ENCODE data around the gene SVOPL.

The SVOPL gene

DNA sequence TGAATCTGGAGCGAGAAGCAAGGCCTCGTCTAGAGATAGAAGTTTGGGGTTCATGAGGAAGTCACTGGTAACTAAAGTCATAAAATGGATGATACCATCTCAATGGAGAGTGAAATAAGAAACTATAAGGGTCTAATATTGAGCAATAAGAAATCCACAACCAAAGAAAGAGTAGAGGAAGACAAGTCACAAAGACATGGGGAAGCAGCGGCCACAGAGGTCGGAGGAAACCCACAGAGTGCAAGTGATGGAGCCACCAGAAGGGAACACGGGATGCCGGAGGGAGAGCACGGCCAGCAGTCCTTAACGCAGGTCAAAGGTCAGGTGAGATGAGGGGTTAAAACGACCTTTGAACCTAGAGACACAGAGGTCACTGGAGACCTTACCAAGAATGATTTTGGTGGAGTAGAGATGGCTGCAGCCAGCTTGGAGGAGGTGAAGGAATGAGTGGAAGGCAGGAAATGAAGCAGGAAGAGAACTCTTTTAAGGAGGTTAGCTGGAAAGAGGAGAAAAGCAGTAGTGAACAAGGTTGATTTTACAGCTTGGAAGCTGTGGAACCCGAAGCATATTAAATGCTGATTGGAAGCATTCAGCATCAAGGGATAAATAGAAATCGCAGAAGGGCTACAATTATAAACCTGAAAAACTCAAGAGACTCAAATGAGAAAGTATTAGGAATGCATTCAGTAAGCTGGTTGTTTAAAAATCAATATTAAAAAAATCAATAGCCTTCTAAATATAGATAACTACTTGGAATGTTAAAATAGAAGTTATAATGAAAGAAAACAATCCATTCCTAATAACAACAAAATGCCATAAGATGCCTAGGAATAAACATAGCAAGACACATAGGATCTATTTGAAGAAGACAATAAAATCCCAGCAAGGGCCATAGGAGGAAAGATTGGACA lies 93.7 kb downstream of the SVOPL start:
- DNase-seq (ENCODE audit: low read depth) = no peak

DNA sequence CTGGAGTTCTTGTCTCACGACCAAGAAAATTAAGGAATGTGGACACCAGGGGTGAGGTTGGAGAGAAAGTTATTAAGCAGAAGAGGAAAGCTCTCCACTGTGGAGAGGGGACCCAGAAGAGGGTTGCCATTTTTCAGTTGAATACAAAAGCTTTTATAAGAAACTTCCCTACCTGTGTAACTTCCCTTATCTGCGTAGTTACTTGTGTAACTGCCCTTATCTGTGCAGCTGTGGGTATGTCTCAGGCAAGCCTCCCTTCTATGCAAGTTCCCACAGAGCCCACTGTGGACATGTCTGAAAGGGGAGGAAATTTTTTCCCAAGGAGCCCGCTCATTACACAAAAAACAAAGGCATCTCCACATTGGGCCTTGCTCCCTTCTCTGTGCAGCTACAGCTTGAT lies 94.9 kb downstream of the SVOPL start:
- no peak for DNase-seq (ENCODE audit: low read depth)

DNA sequence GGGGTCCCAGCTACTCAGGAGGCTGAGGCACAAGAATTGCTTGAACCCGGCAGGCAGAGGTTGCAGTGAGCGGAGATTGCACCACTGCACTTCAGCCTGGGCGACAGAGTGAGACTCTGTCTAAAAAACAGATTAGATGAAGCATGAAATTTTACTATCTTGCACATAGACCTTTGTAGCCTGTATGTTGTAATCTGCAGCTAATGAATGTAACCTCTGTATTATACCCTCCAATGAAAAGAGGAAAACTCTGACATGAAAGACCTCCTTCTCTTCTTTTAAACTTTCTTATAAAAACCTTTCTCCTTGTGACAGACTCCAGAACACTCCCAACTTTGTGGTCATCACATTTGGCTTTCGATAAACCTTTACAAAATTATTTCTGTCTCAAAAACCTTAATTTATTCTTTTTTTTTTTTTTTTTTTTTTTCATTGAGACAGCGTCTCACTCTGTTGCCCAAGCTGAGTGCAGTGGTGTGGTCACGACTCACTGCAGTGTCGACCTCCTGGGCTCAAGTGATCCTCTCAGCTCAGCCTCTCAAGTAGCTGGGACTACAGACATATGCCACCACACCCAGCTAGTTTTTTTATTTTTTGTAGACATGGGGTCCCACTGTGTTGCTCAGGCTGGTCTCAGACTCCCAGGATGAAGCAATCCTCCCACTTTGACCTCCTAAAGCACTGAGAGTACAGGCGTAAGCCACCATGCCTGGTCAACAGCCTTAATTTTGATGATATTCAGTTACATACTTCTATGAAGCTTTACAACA lies 97.4 kb downstream of the SVOPL start:
- DNase-seq (ENCODE audit: low read depth) = no peak

DNA sequence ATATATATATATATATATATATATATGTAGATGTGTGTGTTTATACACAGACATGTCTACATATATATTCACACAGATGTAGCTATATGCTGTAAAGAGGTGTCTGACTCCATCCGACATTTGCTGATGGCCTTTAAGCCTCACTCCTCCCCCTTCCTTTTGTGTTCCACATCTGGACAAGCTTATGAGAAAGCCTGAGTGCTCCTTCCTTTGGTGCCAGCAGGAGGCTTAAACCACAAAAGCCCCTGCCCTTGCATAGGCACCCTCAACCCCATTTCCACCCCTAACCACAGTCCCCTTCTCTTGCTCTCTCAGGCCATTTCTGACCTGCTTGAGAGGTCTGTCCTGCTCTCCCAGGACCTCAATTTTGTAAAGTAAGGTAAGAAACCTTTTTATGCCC lies 98.7 kb downstream of the SVOPL start:
- no peak for DNase-seq (ENCODE audit: low read depth)

DNA sequence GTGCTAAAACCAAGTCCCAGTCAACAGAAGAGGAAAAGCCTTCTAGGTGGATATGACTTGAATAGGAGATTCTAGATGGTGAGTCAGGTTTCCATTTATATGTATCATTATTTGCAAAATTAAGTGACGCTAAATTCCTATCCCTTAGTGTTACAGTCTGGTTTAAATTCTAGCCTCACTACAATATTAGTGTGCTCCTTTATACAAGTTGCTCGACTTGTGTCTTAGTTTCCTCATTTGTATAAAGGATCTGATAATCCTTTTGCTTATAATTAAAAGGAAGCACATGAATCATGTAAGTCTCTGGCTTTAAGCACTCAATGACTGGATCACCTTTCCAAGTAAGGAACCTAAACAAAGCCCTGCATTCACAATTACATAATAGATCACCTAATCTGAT lies 105.7 kb downstream of the SVOPL start:
- DNase-seq (ENCODE audit: low read depth) = no peak

DNA sequence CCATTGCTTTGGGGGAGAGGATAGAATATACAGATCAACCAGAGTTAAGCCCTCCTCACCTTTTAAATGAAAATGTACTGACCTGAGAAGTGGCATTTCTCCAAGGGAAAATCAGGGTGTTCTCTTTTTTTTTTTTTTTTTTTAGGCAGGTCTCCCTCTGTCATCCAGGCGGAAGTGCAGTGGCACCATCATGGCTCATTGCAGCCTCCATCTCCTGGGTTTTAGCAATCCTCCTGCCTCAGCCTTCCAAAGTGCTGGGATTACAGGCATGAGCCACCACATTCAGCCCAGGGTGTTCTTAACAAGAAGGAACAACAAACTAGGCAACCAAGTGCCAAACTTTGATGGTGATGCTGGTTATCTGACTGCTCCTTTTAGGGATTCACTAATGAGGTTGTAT lies 111.0 kb downstream of the SVOPL start:
- DNase-seq (ENCODE audit: low read depth) = no peak

DNA sequence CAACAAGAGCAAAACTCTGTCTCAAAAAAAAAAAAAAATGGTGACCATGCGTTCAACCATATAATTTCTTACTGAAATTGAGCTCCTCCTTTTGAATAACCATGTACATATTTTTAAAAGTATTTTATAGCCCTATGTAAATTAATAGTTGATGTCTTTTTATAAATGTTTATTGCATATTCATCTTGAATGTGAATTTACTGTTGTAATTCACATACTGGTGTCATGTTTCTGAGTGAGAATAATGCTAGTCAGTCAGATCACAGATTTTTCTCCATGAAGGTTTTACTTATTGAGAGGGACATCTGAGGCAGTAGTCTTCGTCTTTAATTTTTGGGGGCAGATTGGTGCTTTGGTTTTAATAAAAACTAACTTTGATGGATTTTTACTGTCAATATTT lies 112.2 kb downstream of the SVOPL start:
- DNase-seq (ENCODE audit: low read depth) = no peak

DNA sequence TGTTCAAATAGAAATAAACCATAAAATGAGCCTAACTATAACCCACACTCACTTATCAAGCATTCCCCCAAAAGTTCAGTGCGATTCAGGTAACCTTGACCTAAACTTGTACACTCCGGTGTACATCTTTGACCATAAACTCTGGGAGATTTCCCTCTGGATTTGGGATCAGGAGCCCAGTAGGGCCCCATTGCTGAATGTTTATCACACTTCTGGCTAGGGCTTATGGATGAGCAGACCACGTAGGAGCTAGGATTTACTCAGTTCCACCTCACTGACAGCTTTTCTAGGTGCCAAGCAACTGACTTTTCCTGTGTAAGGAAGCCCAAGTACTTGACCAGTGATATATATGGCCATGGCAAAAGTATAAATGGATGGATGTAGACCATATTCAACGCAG lies 113.7 kb downstream of the SVOPL start:
- DNase-seq (ENCODE audit: low read depth) = no peak

DNA sequence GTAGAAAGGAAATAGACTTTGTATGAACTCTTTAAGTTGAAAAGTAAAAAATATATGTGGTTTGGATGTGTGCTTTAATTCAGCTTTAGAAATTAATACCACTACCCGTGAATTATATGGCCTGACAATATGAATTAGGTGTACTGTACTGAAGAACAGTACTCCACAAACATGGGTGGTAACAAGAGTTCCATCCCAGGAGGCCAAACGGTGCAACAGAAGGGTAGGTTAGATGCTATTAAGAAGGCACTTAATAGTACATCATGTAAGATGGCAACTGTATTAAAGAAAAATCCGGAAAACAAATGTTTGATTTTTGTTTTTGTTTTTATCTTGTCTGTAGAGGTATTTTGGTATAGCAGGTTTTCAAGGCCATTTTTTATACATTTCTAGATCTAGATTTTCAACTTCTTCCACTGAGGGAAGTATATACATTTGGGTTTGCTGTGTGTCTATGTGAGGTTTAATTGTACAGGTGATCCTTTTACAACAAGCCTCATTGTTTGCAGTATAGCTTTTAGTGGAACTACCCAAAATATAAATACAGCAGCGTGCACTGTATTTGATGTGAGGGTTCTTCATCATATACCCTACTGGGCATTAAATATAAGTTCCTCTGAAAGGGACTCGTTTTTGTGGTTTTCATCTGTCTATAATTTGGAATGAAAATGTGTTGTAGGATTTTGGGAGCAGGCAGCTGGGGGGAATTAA lies 115.7 kb downstream of the SVOPL start:
- DNase-seq (ENCODE audit: low read depth) = no peak

DNA sequence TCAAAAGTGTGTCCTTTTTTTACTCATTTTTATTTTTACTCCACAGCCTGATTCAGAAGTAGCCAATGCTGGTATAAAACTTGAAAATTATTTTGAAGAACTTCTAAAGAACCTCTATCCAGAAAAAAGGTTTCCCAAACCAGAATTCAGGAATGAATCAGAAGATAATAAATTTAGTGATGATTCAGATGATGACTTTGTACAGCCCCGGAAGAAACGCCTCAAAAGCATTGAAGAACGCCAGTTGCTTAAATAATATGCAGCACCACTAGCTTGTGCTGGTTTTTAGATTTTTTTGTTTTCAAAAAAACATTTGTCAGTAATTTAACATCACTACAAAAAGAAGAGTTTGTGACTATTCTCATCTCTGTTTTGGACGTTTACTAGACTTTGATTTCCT lies 116.5 kb downstream of the SVOPL start:
- no peak for DNase-seq (ENCODE audit: low read depth)

DNA sequence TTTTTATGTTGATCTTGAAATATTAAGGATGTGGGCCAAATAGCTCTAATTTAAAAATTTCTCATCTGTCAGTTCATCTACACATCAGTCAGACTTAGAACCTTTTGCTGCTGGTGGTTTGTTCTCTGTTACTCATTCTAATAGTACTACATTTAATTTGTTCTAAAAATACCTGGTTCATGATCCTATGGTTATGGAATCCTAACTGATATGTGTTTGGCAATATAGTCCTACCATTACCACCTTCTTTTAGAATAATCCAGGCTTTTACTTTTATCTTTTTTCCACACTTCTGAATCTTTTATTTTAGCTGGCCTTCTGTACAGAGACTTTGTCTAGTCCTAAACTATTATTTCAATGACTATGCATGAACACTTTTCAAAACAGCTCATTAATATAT lies 116.9 kb downstream of the SVOPL start:
- no peak for DNase-seq (ENCODE audit: low read depth)

DNA sequence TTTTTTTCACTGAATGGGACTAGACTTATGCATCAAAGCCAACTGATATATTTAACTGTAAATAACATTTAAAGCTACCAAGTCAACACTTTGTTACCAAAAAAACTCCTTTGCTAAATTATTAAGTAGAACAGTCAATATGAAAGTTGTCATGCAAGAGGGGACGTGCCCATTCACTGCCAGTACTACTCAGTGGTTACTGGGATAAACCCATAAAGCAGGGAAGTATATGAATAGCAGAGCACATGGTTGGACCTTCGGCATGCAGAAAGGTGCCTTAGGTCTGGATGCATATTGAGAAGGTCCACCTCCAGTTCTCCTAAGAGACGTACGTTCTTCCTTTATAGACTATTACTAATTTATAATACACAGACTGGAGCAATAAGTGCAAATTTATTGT lies 120.1 kb downstream of the SVOPL start:
- DNase-seq (ENCODE audit: low read depth) = no peak

DNA sequence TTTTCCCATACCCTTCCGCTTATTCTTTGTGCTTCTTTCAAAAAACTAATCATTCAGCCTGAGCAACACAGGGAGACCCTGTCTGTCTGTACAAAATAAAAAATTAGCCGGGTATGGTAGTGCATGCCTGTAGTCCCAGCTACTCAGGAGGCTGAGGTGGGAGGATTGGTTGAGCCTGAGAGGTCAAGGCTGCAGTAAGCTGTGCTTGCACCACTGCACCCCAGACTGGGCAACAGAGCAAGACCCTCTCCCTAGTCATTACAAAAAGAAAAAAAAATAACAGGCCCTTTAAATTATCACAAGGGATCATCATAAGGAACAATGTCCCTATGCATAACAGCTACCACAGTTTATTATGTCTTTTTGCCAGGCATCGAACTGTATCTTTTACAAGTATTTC lies 121.5 kb downstream of the SVOPL start:
- DNase-seq (ENCODE audit: low read depth) = no peak

DNA sequence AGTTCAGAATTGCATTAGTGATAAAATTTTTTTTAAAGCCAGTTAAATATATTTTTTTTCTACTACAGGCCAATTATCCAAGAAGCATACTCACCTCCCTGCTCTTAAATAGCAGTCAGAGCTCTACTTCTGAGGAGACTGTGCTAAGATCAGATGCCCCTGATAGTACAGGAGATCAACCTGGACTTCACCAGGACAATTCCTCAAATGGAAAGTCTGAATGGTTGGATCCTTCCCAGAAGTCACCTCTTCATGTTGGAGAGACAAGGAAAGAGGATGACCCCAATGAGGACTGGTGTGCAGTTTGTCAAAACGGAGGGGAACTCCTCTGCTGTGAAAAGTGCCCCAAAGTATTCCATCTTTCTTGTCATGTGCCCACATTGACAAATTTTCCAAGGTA lies 122.0 kb downstream of the SVOPL start:
- DNase-seq (ENCODE audit: low read depth) = no peak

DNA sequence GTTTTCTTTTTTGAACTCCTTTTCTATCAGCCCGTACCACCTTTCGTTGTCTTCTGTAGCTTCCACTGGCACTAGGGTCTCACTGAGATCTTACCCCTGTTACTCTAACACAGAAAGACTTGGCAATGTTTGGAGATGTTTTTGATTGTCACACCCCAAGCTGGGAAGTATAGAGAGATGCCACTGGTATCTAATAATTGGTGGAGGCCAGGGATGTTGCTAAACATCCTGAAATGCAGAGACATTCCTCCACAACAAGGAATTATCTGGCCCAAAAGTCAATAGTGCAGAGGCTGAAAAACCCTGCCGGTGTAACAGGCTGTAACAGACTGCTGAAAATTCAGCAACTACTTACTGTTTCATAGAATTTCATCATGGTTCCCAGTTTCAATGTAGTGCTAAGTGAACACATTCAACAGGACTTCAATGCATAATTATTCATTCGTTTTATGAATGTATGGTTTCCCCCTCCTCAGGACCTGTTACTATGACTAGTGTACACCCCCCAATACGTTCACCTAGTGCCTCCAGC lies 125.2 kb downstream of the SVOPL start:
- DNase-seq (ENCODE audit: low read depth) = no peak

DNA sequence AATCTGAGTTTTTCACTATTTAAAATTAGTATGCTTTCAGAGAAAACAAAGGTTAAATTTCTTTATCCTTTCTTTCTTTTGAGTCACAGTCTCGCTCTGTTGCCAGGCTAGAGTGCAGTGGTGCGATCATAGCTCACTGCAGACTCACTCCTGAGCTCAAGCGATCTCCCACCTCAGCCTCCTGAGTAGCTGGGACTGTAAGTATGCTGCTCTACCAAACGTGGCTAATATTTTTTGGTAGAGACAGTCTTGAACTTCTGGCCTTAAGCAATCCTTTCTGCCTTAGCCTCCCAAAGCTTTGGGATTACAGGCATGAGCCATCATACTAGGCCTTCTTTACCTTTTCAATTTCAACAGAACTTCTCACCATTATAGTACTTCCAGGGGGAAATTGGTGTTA lies 127.4 kb downstream of the SVOPL start:
- no peak for DNase-seq (ENCODE audit: low read depth)

DNA sequence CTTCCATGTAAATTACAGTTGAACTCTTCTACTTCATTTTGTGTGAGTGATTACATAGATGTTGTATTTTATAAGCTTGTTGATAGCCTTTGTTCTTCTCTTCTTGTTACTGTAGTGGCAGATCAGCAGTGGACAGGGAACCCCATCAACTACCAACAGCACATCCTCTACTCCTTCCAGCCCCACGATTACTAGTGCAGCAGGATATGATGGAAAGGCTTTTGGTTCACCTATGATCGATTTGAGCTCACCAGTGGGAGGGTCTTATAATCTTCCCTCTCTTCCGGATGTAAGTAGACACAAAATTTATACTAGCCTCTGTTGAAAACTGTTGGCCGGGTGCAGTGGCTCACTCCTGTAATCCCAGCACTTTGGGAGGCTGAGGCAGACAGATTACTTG lies 130.4 kb downstream of the SVOPL start:
- DNase-seq (ENCODE audit: low read depth) = no peak

DNA sequence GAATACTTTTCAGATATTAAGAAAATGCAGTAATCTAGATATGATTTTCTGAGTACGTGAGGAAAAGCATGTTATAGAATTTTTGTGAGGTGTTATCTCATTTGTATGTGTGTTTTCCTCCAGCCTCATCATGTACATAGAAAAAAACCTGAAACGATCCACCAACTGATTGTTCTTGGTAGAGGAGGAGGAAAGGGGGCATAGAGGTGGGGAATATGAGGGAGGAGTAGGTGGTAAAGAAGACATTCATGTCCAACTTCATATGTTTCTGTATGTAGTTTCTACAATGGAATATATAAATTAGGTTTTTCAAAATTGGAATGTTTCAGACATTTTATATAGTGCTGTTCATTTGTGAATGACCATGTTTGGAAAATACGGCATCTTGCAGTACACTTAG lies 131.7 kb downstream of the SVOPL start:
- DNase-seq (ENCODE audit: low read depth) = no peak

DNA sequence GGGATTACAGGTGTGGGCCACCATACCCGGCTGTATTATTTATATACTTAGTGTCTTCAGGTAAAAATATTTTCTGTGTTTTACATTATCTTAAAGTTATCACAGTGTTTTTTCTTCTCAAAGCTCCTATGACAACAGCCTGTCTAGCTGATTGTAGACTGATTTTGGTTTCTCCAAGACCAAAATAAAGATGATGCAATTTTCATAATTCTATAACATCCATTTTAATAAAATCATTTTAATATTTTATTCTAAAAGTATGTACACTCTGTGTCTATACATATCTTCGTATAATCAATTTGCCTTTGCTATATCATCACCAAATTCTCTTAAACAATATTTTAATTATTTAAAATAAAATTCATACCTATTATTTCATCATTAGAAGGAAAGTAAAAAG lies 132.5 kb downstream of the SVOPL start:
- DNase-seq (ENCODE audit: low read depth) = no peak

DNA sequence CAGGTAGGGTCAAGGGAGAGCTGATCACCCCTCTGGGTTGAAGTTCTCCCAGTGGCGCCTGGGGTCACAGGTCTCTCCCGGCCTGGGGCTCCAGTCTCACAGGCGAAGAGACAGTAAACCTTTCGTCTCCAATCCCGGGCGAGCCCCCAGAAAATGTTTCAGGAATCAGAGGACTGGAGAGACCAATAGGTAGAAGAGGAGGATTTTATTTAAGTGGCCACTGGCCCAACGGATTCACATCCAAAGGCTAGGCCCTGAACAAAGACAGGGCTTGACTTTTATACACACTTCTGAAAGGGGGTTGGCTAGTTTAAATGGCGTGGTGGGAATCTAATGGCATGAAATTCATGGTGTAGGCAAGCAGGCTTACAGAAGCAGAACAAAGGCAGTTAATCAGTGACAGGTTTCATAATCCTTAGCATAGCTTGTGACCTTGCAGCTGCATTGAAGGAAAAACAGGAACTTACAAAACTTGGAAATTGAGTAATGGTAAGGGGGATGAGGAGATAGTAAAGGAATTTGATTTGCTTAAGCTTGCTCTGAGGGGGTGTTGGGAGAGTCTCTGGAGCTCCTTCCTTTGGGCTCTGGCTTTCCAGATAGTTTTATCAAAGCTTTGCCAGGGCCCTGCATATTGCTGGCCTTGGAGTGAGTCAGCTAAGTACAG lies 135.6 kb downstream of the SVOPL start:
- no peak for DNase-seq (ENCODE audit: low read depth)

DNA sequence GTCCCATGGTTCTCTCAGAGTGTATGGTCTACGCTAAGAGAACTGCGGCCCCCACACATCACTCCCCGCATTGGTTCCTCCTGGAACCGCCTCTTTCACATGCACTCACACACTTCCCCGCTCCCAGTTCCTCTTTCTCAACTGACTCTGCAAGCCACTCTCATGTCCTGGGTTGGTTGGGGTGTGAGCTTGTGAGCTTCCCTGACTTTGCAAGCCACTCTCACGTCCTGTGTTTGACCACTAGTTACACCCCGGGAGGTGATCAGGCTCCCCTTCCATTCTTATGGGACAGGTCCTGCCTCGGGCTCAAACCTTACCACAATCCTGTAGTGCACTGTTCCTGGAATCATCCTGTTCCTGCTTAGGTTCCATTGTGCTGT lies 136.1 kb downstream of the SVOPL start:
- DNase-seq (ENCODE audit: low read depth) = no peak

DNA sequence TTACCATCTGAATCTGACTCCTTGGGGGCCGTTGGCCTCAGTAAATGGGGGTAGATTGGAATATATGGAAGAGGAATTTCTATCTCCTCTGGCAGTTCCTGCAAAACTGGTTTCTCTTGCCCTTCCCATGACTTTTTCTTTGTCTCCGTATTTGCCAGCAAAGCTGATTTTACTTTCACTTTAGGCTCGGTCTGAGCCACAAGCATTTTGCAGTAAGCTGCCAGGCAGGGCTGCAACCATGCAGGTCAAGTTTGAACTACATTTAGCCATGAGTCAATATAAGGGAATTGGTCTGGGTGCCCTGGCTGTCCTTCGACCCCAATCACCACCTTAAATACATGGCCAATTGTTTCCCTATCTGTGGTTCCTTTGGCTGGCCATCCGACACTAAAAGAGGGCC lies 136.8 kb downstream of the SVOPL start:
- no peak for DNase-seq (ENCODE audit: low read depth)
